Amygdala (tissue), 56 donors: ENCODE measurements around the gene MAP3K6.
"Not testable (repeated sequence)": the region's sequence is repeated elsewhere in the genome, so short reads cannot be mapped to it uniquely, and the experiment has no call there.

Experiments
- DNase-seq, 56 donors: peaks; one replicate each; lab custom pipeline; 2025; lab: John Stamatoyannopoulos, UW

The MAP3K6 gene

DNA sequence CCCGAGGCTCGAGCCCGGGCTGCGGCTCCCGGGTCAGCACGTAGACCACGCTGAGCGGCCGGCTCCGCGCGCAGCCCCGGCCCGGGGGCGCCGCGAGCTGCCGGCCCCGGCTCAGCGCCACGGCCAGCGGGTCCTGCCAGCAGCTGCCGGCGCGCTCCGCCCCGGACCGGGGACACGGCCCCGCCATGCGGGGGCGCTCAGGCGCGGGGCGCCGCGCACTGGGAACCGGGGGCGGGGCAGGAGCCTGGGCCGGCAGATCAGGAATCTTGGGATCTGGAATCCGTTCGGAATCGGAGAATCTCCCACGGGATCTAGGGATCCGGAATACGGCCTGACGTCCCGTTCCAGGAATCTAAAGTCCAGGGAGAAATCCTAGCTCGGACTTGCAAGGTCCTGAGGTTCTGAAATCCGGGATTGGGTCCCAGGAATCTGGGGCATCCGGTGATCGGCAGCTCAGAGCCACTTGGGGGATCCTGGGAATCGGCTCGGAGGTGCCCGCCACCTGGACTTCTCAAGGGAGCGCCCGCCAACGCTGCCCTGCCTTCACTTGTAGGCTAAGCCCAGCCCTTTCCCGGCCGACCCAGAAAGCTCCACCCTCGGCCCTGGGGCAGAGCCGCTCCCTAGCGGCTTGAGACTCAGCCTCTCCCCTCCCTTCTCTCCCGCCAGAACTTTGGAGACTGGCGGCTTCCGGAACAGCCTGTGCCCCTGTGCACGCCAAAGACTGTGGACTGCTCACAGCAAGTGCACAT is at the start of gene MAP3K6:
TSS of gene MAP3K6 (minus strand) at position 551 of the 749 bp plus-strand sequence. CDS start at position 187, 364 bp downstream.
- peak in 34 of 56 donors; percentile 11 to 63 (median 40) for DNase-seq

GRCh38 chr1:27414091-27414490 is 47.3 kb upstream of the MAP3K6 start:
- DNase-seq = no peak

DNA sequence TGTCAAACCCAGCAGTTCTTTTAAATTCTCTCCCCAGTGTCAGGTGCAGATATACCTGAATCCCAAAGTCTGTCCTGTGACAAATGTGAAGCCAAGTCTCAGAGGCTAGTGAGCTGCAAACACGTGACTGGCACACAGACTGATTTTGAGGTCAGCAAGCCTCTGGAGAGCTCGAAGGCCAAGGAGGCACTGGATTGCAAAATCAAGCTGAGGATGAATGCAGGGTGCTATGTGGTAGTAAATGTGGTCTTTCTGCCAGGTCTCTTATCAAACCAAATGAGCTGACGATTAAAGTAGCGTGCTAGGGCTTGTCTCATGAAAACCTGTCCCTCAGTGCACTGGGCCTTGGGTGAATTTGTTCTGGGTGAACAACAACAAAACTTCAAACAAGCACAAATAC is 46.2 kb upstream of the MAP3K6 start:
- no peak for DNase-seq

- DNase-seq = no peak
These were observed 45.7 kb upstream of the MAP3K6 start for GRCh38 chr1:27412502-27412901.

GRCh38 chr1:27410709-27411108 is 43.9 kb upstream of the MAP3K6 start:
- DNase-seq = no peak

DNA sequence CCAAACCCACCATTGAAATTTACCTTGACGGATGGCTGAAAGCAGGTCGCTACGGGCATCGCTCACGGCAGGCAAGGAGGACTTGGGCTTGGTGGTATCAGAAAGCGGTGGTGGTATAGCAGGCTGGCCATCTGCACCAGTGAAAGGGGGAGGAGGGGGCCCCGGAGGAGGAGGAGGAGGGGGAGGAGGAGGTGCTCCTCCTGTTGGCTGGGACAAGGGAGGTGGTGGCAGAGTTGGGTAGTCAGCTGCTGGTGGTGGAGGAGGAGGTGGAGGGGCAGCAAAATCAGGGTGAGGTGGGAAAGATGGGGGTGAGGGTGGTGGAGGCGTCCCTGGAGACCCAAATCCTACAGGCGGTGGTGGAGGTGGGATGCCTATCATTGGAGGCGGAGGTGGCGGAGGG is 42.9 kb upstream of the MAP3K6 start:
- DNase-seq = no peak

- no peak for DNase-seq
These were observed 41.4 kb upstream of the MAP3K6 start for GRCh38 chr1:27408151-27408550.

DNA sequence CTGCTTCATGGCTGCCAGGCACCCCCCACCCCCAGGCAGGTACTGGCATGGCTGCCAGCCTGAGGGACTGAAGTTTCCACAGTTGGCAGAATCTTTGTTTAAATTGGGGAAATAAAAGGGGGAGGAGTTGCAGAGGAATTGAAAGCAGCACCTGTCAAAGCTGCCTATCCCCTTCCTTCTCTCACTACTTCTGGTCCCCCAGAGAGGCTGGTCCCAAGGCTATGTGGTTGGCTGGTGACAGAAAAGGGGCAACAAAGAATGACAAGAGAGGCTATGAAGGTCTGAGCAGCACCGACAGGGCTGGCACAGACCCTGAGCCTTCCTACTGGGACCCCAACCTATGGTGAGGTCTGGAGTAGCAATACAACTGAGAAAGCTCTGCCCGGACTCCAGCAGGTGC is 40.0 kb upstream of the MAP3K6 start:
- DNase-seq = not testable (repeated sequence)

DNA sequence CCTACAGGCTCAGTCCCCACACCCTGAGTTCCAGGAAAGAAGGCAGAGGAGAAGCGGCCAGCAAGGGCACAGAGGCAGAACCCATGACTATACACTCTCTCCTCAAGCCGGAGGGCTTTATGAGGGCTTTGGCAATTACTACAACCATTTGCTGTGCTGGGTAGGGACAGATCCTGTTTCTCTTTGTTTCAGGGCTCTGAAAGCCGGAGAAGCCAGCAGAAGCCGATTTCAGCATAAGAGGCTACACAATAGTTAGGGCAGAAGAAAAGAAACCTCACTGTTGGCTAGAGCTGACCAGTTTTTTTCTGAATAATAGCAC is 39.6 kb upstream of the MAP3K6 start:
- DNase-seq = peak in 8 of 56 donors; percentile 10 to 52 (median 26)

DNA sequence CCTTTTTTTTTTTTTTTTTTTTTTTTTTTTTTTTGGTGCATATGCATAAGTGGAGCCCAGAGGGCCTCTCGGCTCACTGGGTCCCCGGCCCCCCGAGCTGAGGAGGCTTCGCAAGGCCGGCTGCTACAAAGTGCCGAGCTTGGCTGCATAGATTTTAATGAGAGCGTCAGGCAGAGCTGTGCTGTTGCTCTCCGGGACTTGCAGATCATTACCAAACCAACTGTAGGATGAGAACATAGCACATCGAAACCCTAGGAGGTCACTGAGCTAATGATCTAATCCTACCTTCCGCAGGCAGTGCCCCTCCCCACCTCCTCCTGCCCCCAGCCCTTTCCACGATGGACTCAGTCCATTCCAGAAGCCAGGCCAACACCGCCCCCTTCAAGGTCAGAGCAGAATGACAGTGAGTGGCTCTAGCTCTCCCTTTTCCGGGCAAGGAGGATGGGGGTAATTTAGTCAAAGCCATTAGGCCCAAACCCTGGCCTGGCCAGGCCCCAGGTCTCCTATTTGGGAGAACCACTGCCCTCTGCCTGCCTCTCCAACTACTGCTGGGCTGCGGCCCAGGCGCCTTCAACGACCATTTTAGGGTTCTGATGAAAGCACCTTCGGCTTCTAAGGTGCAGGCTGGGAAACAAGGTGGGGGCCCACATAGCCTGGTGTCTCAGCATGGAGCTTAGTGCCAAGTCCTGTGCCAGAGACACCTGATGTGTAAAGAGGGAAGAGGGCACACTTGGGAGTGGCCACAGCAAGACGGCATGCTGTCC is 39.0 kb upstream of the MAP3K6 start:
- peak in 2 of 56 donors; percentile 32 to 43 for DNase-seq

GRCh38 chr1:27405074-27405473 is 38.3 kb upstream of the MAP3K6 start:
- DNase-seq = peak in 4 of 56 donors; percentile 9 to 29 (median 14)

DNA sequence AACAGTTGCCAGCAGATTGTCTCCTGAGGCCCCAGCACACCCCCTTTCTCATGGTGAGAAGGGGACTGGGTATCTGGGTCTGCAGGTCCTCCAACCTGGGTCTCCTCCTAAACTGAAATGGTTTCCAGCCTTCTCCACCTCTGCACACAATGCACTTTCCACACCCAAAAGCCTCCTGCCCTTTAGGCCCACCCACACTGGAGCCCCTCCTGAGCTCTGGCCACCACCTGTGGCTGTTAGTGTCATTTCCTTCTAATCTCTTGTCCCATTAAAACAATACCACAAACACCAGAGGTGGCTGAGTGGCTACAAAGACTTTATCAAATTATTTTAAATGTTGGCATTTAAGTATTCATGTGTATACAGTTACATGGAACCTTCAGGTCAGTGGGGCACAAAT is 37.2 kb upstream of the MAP3K6 start:
- no peak for DNase-seq

DNA sequence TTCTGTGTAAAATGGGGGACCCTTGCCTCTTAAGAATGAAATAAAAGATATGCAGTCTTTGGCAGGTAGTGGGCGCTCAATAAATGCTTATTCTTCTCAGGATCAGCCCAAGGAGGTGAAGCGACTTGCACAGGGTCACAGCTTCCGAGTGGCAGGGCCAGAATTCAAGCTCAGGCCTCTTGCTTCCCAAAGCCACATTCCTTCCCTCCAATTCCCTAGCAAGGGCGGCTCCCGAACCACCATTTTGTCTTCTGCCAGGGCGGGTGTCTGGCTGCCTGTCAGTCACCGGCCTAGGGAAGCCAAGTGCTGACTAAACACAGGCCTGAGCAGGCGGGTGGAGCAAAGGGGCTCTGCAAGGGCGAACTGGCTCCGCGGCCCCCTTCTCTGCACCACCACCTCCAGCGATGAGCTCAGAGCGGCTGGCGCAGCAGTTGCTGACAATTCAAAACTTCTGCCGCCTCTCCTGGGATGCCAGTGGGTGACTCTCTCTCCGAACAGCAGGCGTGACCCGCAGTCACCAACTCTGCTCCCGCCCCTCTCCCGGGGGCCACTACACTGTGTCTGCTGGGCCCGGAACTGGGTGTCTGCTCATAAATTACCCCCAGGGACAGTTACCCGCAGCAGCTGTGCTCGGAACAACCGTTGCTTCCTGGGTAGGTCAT is 36.4 kb upstream of the MAP3K6 start:
- peak in 14 of 56 donors; percentile 9 to 48 (median 38) for DNase-seq

DNA sequence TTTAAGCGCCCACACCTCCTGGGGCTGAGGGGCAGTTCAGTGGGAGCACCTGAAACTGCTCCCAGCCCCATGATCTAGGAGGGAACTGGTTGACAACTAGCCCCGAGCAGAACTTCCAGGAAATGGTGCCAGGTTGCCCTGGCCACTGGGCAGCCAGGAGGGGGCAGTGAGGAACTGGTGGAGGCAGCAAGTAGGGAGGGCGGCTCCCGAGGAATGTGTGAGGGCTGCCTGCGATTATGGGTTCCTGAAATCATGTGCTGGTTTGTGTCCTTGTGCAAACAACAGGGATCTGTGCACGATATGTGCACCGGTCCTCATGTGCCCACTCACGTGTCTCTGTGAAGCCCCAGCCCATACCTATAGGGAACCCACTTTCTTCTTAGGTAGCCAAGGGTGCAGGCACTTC is 35.6 kb upstream of the MAP3K6 start:
- peak in 47 of 56 donors; percentile 14 to 75 (median 48) for DNase-seq

GRCh38 chr1:27400963-27401341 is 34.2 kb upstream of the MAP3K6 start:
- DNase-seq = no peak

DNA sequence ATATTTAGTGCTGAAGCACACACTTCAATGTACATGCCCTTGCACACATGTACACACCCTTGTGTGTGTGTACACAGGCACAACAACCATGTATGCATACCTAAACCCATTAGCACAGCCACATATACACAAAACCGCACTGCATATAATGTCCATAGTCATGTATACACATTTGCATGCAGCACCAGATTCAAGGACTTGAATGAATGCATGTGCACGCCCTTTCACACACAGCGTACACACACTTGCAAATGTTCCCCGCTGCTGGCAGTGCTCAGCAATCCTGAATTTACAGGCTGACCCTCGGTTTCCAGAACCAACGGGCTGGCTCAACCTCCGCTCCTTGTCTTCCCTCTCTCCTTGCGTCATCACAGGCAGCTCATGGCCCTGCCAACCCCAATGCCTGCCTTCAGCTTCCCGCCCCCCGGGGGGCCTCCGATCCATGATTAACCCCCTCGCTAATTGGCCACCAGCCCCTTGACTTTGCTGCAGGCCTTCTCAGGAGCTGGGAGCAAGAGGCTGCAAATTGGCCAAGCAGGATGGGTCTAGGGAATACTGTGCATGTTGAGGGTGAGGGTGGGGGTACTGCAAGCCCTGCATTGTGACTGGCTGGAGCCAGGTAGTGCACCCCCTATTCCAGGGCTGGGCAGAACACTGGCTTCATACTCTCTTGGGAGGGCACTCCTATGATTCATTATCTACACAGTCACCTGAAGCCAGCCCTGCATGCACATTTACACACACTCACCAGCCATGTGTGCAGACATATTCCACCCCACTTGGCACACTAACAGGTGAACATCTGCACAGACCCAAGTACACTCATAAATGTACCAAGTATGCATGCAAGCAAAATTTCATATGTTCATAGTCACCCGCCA is 33.6 kb upstream of the MAP3K6 start:
- DNase-seq = peak in 4 of 56 donors; percentile 15 to 23 (median 20)

DNA sequence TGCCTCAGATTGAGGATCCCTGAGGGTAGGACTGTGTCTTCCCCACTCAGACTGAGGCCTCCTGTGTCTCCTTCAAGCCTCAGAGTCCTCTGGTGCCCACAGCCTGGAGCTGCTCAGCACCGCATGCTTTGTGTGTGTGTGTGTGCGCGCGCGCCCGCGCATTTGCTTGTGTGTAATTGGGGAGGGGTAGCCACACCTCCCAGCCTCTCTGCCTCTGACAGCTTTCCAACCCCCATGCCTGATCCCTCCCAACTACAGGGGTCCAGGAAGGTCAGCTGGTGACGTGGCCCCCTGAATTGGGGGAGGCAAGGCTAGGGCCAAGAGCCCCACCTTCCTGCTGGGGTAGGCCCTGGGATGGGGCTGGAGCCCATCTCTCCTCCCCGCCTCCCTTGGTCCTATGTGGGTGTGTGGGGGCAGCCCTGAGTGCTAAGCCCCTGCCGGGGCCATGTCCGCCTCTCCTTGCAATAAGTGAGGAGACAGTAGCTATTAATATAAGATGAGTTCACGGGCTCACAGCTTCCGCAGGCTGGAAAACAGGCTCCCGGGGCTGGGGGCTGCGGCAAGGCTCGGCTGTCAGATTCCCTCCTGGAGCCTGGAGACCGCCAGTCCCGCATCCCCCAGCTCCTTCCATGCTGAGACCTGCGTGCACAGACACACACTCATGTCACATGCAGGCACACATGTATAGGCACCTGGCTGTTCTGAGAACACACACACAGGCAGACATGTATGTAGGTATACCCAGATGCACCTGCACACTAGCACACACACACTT is 32.7 kb upstream of the MAP3K6 start:
- peak in 3 of 56 donors; percentile 7 to 52 (median 17) for DNase-seq

DNA sequence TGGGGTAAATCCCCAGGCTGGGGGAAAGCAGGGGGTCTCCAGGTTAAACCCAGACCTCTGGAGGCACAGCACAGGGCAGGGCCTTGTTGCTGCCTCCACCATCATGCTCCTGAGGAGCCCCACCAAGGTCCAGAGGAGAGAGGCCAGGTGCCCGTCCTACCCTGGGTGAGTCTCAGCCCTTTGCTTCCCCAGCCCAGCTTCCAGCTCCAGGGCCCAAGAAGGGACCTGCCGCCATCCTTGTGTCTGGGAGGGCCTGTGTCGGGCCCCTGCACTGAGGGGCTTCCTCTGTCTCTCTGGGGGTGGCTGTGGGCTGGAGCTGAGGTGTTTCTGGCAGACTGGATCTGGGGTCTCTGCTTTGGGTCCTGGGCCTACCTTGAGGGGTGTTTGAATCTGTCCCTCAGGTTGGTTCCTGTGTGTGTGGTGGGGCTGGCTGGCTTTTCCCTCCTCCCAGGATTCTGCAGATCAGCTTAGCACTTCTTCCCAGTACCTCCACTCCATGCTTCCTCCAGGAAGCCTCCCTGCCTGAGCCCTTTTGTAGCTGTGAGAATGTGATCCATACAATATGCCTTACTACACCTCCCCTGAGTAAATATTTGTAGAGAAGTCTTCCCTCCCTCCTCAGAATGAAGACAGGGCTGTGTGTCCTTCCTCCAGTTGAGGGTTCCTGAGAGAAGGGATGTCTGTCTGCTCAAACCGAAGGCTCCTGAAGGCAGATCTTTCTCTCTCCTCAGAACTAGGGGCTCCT is 31.8 kb upstream of the MAP3K6 start:
- DNase-seq = no peak

GRCh38 chr1:27397749-27398148 is 31.0 kb upstream of the MAP3K6 start:
- no peak for DNase-seq
